ENCODE data around the gene ZSCAN29. TPM values are rescaled to one million over a fixed set of nuclear protein-coding genes. Genes with fewer than 3 reads are reported as not detected.

The ZSCAN29 gene
- total RNA-seq, 1 experiment from 2014 or later = 34.4 TPM

DNA sequence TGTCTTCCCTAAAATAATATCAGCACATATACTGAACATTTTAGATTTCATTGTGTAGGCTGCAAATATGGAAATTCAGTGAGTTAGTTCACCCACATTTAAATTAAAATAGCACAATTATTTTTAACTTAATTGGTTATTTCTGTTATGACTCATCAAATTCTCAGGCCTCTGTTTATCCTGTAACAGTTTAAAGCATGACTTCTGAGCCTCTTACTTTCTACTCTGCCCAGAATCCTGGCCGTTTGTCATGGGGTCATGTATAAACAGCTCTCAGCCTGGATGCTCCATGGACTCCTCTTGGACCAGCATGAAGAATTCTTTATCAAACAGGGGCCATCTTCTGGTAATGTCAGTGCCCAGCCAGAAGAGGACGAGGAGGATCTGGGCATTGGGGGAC lies 12.2 kb upstream of the ZSCAN29 start:
- intact Hi-C loops (cut with micrococcal nuclease; ENCODE audit: unreplicated experiment) = no loop called here
- POLR2A ChIA-PET (ENCODE audit: low non-redundant PET) = no interaction called here
- no peak for DNase-seq (ENCODE audit: low spot score)
- Histone ChIP-seq H3K36me3 (ENCODE audit: insufficient read depth, low read length, poor library complexity, severe bottlenecking) (peaks cover 46% of the 10 kb centered on the region), H3K27ac (ENCODE audit: low read depth, low read length, poor library complexity, severe bottlenecking) (no peak overlapping the region), H3K4me3 (ENCODE audit: low read depth, low read length, poor library complexity, severe bottlenecking) (no peak overlapping the region), H3K9me3 (ENCODE audit: low read depth, low read length, poor library complexity, severe bottlenecking) (no peaks in the 10 kb centered on the region), H3K4me1 (ENCODE audit: insufficient read depth, low read length, poor library complexity, severe bottlenecking) (no peaks in the 10 kb centered on the region), H3K27me3 (replicated peaks; ENCODE audit: insufficient read depth, low read depth, low read length, poor library complexity) (no peaks in the 10 kb centered on the region)
- TF ChIP-seq, protein P1, sequence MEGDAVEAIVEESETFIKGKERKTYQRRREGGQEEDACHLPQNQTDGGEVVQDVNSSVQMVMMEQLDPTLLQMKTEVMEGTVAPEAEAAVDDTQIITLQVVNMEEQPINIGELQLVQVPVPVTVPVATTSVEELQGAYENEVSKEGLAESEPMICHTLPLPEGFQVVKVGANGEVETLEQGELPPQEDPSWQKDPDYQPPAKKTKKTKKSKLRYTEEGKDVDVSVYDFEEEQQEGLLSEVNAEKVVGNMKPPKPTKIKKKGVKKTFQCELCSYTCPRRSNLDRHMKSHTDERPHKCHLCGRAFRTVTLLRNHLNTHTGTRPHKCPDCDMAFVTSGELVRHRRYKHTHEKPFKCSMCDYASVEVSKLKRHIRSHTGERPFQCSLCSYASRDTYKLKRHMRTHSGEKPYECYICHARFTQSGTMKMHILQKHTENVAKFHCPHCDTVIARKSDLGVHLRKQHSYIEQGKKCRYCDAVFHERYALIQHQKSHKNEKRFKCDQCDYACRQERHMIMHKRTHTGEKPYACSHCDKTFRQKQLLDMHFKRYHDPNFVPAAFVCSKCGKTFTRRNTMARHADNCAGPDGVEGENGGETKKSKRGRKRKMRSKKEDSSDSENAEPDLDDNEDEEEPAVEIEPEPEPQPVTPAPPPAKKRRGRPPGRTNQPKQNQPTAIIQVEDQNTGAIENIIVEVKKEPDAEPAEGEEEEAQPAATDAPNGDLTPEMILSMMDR (conservative IDR thresholded peaks at IDR 0.05; ENCODE audit: low read depth, low read length) = no peak
- TF ChIP-seq EZH2 (IDR thresholded peaks at IDR 0.05; ENCODE audit: borderline replicate concordance, low read depth, low read length, poor library complexity, severe bottlenecking) = no peak
- CTCF ChIA-PET = no interaction called here
- no TSS peak for BruUV-seq (replicated peaks)

DNA sequence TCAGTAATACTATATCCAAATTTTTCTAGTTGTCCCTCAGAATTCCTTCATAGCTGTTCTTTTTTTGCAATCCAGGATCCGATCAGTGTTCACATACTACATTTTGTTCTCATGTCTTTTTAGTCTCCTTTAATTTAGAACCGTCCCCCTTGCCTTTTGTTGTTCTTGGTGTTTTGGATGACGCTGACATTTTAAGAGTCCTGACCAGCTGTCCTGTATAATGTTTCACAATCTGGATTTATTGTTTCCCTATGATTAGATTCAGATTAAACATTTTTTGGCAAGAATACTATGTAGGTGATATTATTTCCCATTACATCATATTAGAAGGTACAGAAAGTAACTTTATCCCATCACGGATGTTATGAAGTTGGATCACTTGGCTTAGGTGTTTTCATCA lies 11.5 kb upstream of the ZSCAN29 start:
- CTCF ChIA-PET = no interaction called here
- Histone ChIP-seq H3K4me3 (ENCODE audit: low read depth, low read length, poor library complexity, severe bottlenecking) (no peak overlapping the region), H3K4me1 (ENCODE audit: insufficient read depth, low read length, poor library complexity, severe bottlenecking) (no peaks in the 10 kb centered on the region), H3K27me3 (replicated peaks; ENCODE audit: insufficient read depth, low read depth, low read length, poor library complexity) (no peaks in the 10 kb centered on the region), H3K36me3 (ENCODE audit: insufficient read depth, low read length, poor library complexity, severe bottlenecking) (peaks cover 50% of the 10 kb centered on the region), H3K27ac (ENCODE audit: low read depth, low read length, poor library complexity, severe bottlenecking) (no peak overlapping the region), H3K9me3 (ENCODE audit: low read depth, low read length, poor library complexity, severe bottlenecking) (no peaks in the 10 kb centered on the region)
- no peak for DNase-seq (ENCODE audit: low spot score)
- intact Hi-C loops (cut with micrococcal nuclease; ENCODE audit: unreplicated experiment) = no loop called here
- BruUV-seq (replicated peaks) = no TSS peak
- TF ChIP-seq, protein P1 (conservative IDR thresholded peaks at IDR 0.05; ENCODE audit: low read depth, low read length) = no peak
- TF ChIP-seq EZH2 (IDR thresholded peaks at IDR 0.05; ENCODE audit: borderline replicate concordance, low read depth, low read length, poor library complexity, severe bottlenecking) = no peak
- POLR2A ChIA-PET (ENCODE audit: low non-redundant PET) = no interaction called here

DNA sequence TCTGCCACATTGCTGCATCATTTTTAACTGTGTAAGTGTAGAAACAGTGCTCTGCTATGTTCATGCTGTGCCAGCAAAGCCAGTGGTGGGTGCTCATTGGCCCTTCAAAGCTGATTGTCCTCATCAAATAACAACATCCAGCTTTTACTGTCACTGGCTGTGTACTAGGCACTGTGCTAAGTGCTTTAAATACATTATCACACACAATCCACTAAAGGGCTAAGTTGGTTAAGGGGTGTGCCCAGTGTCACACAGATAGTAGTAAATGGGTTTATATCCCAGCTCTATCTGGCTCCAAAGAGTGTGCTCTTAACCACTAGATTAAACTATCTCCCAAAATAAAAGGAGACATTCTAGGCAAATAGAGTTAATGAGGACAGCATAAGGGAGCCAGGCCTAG lies 7.8 kb upstream of the ZSCAN29 start:
- POLR2A ChIA-PET (ENCODE audit: low non-redundant PET) = interaction anchor here (0.7 kb wide), 1 partner anchor 1546 kb away, joined by 3 read pairs; no protein-coding TSS in a partner anchor
- CTCF ChIA-PET = no interaction called here
- Histone ChIP-seq H3K4me3 (ENCODE audit: low read depth, low read length, poor library complexity, severe bottlenecking) (no peak overlapping the region), H3K9me3 (ENCODE audit: low read depth, low read length, poor library complexity, severe bottlenecking) (no peaks in the 10 kb centered on the region), H3K27me3 (replicated peaks; ENCODE audit: insufficient read depth, low read depth, low read length, poor library complexity) (no peaks in the 10 kb centered on the region), H3K4me1 (ENCODE audit: insufficient read depth, low read length, poor library complexity, severe bottlenecking) (no peaks in the 10 kb centered on the region), H3K36me3 (ENCODE audit: insufficient read depth, low read length, poor library complexity, severe bottlenecking) (peaks cover 45% of the 10 kb centered on the region), H3K27ac (ENCODE audit: low read depth, low read length, poor library complexity, severe bottlenecking) (no peak overlapping the region)
- no peak for DNase-seq (ENCODE audit: low spot score)
- TF ChIP-seq, protein P1 (conservative IDR thresholded peaks at IDR 0.05; ENCODE audit: low read depth, low read length) = no peak
- TF ChIP-seq EZH2 (IDR thresholded peaks at IDR 0.05; ENCODE audit: borderline replicate concordance, low read depth, low read length, poor library complexity, severe bottlenecking) = no peak
- no TSS peak for BruUV-seq (replicated peaks)
- intact Hi-C loops (cut with micrococcal nuclease; ENCODE audit: unreplicated experiment) = no loop called here
